Endothelial cell of umbilical vein (primary cell): ENCODE measurements around the gene DBP. TPM values are rescaled to one million over a fixed set of nuclear protein-coding genes. Genes with fewer than 3 reads are reported as not detected.
A peak's percentile ranks its signal among the peaks of the same experiment; 100 is the strongest.
"Not testable (repeated sequence)": the region's sequence is repeated elsewhere in the genome, so short reads cannot be mapped to it uniquely, and the experiment has no call there.

Source experiments
- BruUV-seq: library from RNA; stranded (reverse); fragments of 400-500 nt; replicated peaks from 2 replicates; lab custom pipeline; 2021; lab: Mats Ljungman, UMichigan
- CTCF ChIA-PET: fragments of 300-600, 350-600 bp; sonication (Branson Sonifier 250); formaldehyde crosslinking; loops from one replicate; lab custom pipeline; 2021; ENCODE audit warnings: antibody characterized with exemption, inconsistent platforms; lab: Charles Lee
- POLR2A ChIA-PET: fragments of 300-600, 350-600 bp; sonication (Branson Sonifier 250); formaldehyde crosslinking; loops from one replicate; lab custom pipeline; 2021; ENCODE audit warnings: antibody characterized with exemption, inconsistent platforms; lab: Charles Lee
- DNase-seq: peaks from one replicate; pipeline ENCODE4 v3.0.0-alpha.2; 2011; ENCODE audit warnings: low read depth, low spot score
- FAIRE-seq: peaks from 2 replicates; lab custom pipeline; 2011; peaks lifted over from hg19 to GRCh38; lab: Jason Lieb, UNC
- H2AFZ ChIP-seq: 2 replicates; pipeline ENCODE4 v1.6.0; 2012; ENCODE audit warnings: low read depth, low read length, control low read depth, inconsistent platforms
- H3K27ac ChIP-seq: 2 replicates; pipeline ENCODE4 v1.5.1; 2011; ENCODE audit warnings: low read depth, mild to moderate bottlenecking, control low read depth, low read length, moderate library complexity; ENCODE audit not compliant: insufficient read depth
- H3K27me3 ChIP-seq, 2 experiments: 2 replicates each; pipeline versions ENCODE4 v1.6.0 to v1.6.1; 2011; ENCODE audit warnings: low read length in 2 of 2, mixed read lengths in 1 of 2; ENCODE audit not compliant: control insufficient read depth in 2 of 2, insufficient read depth in 2 of 2
- H3K36me3 ChIP-seq, 2 experiments: 2 replicates in 1 of 2; 3 replicates in 1 of 2; pipeline ENCODE4 v1.5.1; 2011; ENCODE audit warnings: low read length in 2 of 2, mild to moderate bottlenecking in 1 of 2, moderate library complexity in 1 of 2; ENCODE audit not compliant: control insufficient read depth in 2 of 2, insufficient read depth in 2 of 2; ENCODE audit errors: extremely low read depth in 1 of 2
- H3K4me1 ChIP-seq: 3 replicates; pipeline ENCODE4 v1.5.1; 2011; ENCODE audit warnings: mild to moderate bottlenecking, low read length; ENCODE audit not compliant: control insufficient read depth, insufficient read depth; ENCODE audit errors: extremely low read depth
- H3K4me2 ChIP-seq: 2 replicates; pipeline ENCODE4 v1.6.1; 2011; ENCODE audit warnings: low read length, control low read depth, mixed read lengths; ENCODE audit not compliant: insufficient read depth
- H3K4me3 ChIP-seq, 3 experiments: fragments of 200-600 bp in 1 of 3; sonication (generic), shearing (Covaris generic) in 1 of 3; replicated peaks in 1 of 3; 2 replicates each; pipeline ENCODE4 v1.5.1; 2011 to 2016; ENCODE audit warnings: control low read depth in 3 of 3, low read length in 3 of 3, mild to moderate bottlenecking in 2 of 3, inconsistent platforms in 1 of 3, low read depth in 1 of 3, moderate library complexity in 1 of 3; ENCODE audit not compliant: insufficient read depth in 1 of 3
- H3K79me2 ChIP-seq: 2 replicates; pipeline ENCODE4 v1.6.0; 2012; ENCODE audit warnings: low read length, inconsistent platforms; ENCODE audit not compliant: control insufficient read depth, insufficient read depth
- H3K9ac ChIP-seq: replicated peaks from 2 replicates; pipeline ENCODE3; 2011; ENCODE audit warnings: low read length, control low read depth; ENCODE audit not compliant: insufficient read depth; ENCODE audit errors: extremely low read depth
- H3K9me1 ChIP-seq: replicated peaks from 3 replicates; pipeline ENCODE4 v1.6.0; 2011; ENCODE audit warnings: mild to moderate bottlenecking, low read length; ENCODE audit not compliant: control insufficient read depth, insufficient read depth; ENCODE audit errors: extremely low read depth
- H3K9me3 ChIP-seq: replicated peaks from 2 replicates; pipeline ENCODE4 v1.5.1; 2012; ENCODE audit warnings: low read length, inconsistent platforms; ENCODE audit not compliant: control insufficient read depth, insufficient read depth
- H4K20me1 ChIP-seq: replicated peaks from 2 replicates; pipeline ENCODE3; 2011; ENCODE audit warnings: mild to moderate bottlenecking, low read length; ENCODE audit not compliant: control insufficient read depth, insufficient read depth; ENCODE audit errors: extremely low read depth
- EZH2 ChIP-seq: IDR thresholded peaks from 2 replicates; pipeline ENCODE4 v1.6.1; 2012; ENCODE audit warnings: borderline replicate concordance, low read depth, mild to moderate bottlenecking, moderate library complexity, low read length, inconsistent platforms; ENCODE audit not compliant: severe bottlenecking
- FOS ChIP-seq: IDR thresholded peaks from 2 replicates; pipeline ENCODE4 v1.6.1; 2011; ENCODE audit warnings: mild to moderate bottlenecking, low read length, moderate library complexity, borderline replicate concordance; ENCODE audit not compliant: insufficient read depth
- GATA2 ChIP-seq: IDR thresholded peaks from 2 replicates; pipeline ENCODE4 v1.7.0; 2011; ENCODE audit warnings: low read depth, mild to moderate bottlenecking, moderate library complexity, mixed read lengths, low read length; ENCODE audit not compliant: insufficient read length, insufficient read depth
- JUN ChIP-seq: IDR thresholded peaks from 2 replicates; pipeline ENCODE4 v1.6.1; 2011; ENCODE audit warnings: borderline replicate concordance, low read depth; ENCODE audit not compliant: insufficient read length, insufficient read depth
- MAX ChIP-seq: IDR thresholded peaks from 2 replicates; pipeline ENCODE4 v1.6.1; 2011; ENCODE audit not compliant: insufficient read depth, insufficient read length
- MYC ChIP-seq: IDR thresholded peaks from one replicate; pipeline ENCODE4 v1.6.1; 2011; ENCODE audit warnings: mild to moderate bottlenecking, low read depth, low read length
- POLR2A ChIP-seq: IDR thresholded peaks from 2 replicates; pipeline ENCODE4 v1.6.1; 2012; ENCODE audit warnings: low read depth, mild to moderate bottlenecking, control low read depth, low read length
- POLR2AphosphoS5 ChIP-seq: IDR thresholded peaks from 2 replicates; pipeline ENCODE4 v1.6.1; 2012; ENCODE audit warnings: low read depth, mild to moderate bottlenecking, control low read depth, low read length, moderate library complexity; ENCODE audit not compliant: insufficient read depth
- dilution Hi-C: fragments of 300-500 bp; cut with MboI; formaldehyde crosslinking; loops from one replicate; pipeline ENCODE4 v1.15.0; 2019; ENCODE audit warnings: low sequenced_read_pairs; ENCODE audit not compliant: extremely low pct_ligation_motif_present
- intact Hi-C: fragments of 100-400 bp; cut with micrococcal nuclease; formaldehyde crosslinking; loops from one replicate; pipeline ENCODE4 v1.10.0; 2022
- polyA plus RNA-seq, 4 experiments: library from polyadenylated mRNA; depleted of rRNA in 3 of 4; stranded (reverse) in 3 of 4; unstranded in 1 of 4; fragments of >200 nt; gene quantifications; 2 replicates each; pipeline versions ENCODE4 v1.2.1 to v1.2.3, GENCODE V29; 2011 to 2012; ENCODE audit warnings: missing spikeins in 1 of 4
- total RNA-seq: library from RNA; stranded (reverse); gene quantifications from 2 replicates; pipeline ENCODE4 v1.2.3, GENCODE V29; 2021

The DBP gene
- total and polyA plus RNA-seq, 2 donors (not counting 3 experiments of a cell fraction or from before 2014, with no cell fraction given), result 1.5 to 1.8 TPM

GRCh38 chr19:48659768-48660167 lies 22.6 kb upstream of the DBP start:
- POLR2A ChIA-PET, result interaction anchor here (0.7 kb wide), 1 partner anchor 296 kb away, joined by 4 read pairs; the partner anchor contains the start of gene SYNGR4
- no peak for TF ChIP-seq POLR2AphosphoS5
- TF ChIP-seq EZH2, result no peak
- no peak for TF ChIP-seq JUN
- no peak for TF ChIP-seq MYC
- TF ChIP-seq POLR2A, result no peak
- TF ChIP-seq GATA2, result no peak
- TF ChIP-seq FOS, result no peak
- no peak for TF ChIP-seq MAX
- BruUV-seq, result no TSS peak

DNA sequence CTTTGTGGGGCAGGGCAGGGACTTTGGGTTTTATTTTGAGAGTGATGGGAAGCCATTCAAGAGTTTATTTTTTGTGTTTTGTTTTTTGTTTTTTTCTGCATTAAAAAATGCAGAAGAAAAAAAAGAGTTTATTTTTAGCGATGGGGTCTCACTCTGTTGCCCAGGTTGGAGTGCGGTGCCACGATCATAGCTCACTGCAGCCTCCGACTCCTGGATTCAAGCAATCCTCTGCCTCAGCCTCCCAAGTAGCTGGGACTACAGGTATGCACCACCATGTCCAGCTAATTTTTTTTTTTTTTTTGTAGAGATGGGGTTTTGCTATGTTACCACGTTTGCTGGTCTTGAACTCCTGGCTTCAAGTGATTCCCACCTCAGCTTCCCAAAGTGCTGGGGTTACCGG lies 21.3 kb upstream of the DBP start:
- peaks cover 2% of the 10 kb centered on the region for H3K4me1 ChIP-seq
- H3K9me3 ChIP-seq, result no peaks in the 10 kb centered on the region
- no peaks in the 10 kb centered on the region for H3K79me2 ChIP-seq
- CTCF ChIA-PET, result no interaction called here
- H3K36me3 ChIP-seq, result no peaks in the 10 kb centered on the region
- H3K9me1 ChIP-seq, result no peaks in the 10 kb centered on the region
- H3K27me3 ChIP-seq, result peaks cover 0 to 2% of the 10 kb centered on the region in 2 experiments
- TF ChIP-seq POLR2AphosphoS5 (no peak), JUN (no peak), GATA2 (no peak), EZH2 (no peak), POLR2A (no peak), MAX (no peak)
- intact Hi-C loops, result no loop called here
- no peak overlapping the region for H3K4me2 ChIP-seq
- dilution Hi-C loops, result no loop called here
- H3K4me3 ChIP-seq, result no peak overlapping the region
- no peaks in the 10 kb centered on the region for H4K20me1 ChIP-seq
- no peak for DNase-seq
- H2AFZ ChIP-seq, result no peak overlapping the region
- POLR2A ChIA-PET, result no interaction called here
- H3K27ac ChIP-seq, result no peak overlapping the region
- BruUV-seq, result no TSS peak
- no peak overlapping the region for H3K9ac ChIP-seq
- no peak for FAIRE-seq

More at GRCh38 chr19:48659768-48660167, 22.6 kb upstream of the DBP start:
- H3K4me3 ChIP-seq, result no peak overlapping the region
- no peak overlapping the region for H3K27ac ChIP-seq
- H3K79me2 ChIP-seq, result no peaks in the 10 kb centered on the region
- H3K9ac ChIP-seq, result no peak overlapping the region
- H3K36me3 ChIP-seq, result no peaks in the 10 kb centered on the region
- H3K9me3 ChIP-seq, result no peaks in the 10 kb centered on the region
- H3K4me1 ChIP-seq, result peaks cover 2% of the 10 kb centered on the region
- no peak overlapping the region for H3K4me2 ChIP-seq
- DNase-seq (no peak), FAIRE-seq (peak; percentile 21)
- H3K9me1 ChIP-seq, result no peaks in the 10 kb centered on the region
- H4K20me1 ChIP-seq, result no peaks in the 10 kb centered on the region
- H2AFZ ChIP-seq, result no peak overlapping the region
- dilution Hi-C loops (no loop called here), intact Hi-C loops (no loop called here)
- CTCF ChIA-PET, result no interaction called here
- peaks cover 0 to 2% of the 10 kb centered on the region in 2 experiments for H3K27me3 ChIP-seq

DNA sequence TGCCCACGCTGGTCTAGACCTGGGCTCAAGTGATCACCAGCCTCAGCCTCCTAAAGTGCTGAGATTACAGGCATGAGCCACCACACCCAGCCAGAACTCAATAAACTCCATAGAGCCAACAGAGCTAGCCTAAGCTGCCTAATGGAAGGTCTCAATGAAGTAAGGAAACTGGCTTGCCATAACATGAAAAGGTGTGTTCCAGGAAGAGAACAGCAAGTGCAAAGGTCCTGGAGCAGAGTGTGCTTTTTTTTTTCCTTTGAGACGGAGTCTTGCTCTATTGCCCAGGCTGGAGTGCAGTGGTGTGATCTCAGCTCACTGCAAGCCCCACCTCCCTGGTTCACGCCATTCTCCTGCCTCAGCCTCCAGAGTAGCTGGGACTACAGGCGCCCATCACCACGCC lies 20.6 kb upstream of the DBP start:
- BruUV-seq, result not testable (repeated sequence)

More for the DNA sequence above, 20.6 kb upstream of the DBP start:
- dilution Hi-C loops, H3K9me1 ChIP-seq, H3K4me1 ChIP-seq, POLR2A ChIA-PET, H3K4me3 ChIP-seq, H3K27ac ChIP-seq, H3K27me3 ChIP-seq, H3K9ac ChIP-seq, H2AFZ ChIP-seq, H3K79me2 ChIP-seq, H4K20me1 ChIP-seq, H3K36me3 ChIP-seq, DNase-seq, intact Hi-C loops, FAIRE-seq, H3K4me2 ChIP-seq, H3K9me3 ChIP-seq: not testable (repeated sequence)
- CTCF ChIA-PET, result interaction anchor here (0.7 to 1.7 kb wide), 2 partner anchors 12 to 18 kb away, joined by 3 to 16 read pairs; partner anchors contain the start of gene CA11
